ENCODE data around the gene UBE4B. TPM values are rescaled to one million over a fixed set of nuclear protein-coding genes. Genes with fewer than 3 reads are reported as not detected.

The UBE4B gene
- polyA plus RNA-seq, 1 experiment, result 18.2 TPM

GRCh38 chr1:10087210-10087609 is 54.5 kb downstream of the UBE4B start:
- Histone ChIP-seq H3K4me3 (ENCODE audit: low read depth, low read length) (no peak overlapping the region), H3K36me3 (ENCODE audit: control insufficient read depth, insufficient read depth, low read length) (no peaks in the 10 kb centered on the region), H3K27me3 (ENCODE audit: control insufficient read depth, insufficient read depth, low read length) (no peaks in the 10 kb centered on the region)
- TF ChIP-seq CTCF (IDR thresholded peaks at IDR 0.05; ENCODE audit: insufficient read depth, low read depth, low read length), result no peak
- DNase-seq (ENCODE audit: low read depth), result no peak
- CTCF ChIA-PET, result no interaction called here
- POLR2A ChIA-PET, result no interaction called here

GRCh38 chr1:10101929-10102328 is 69.2 kb downstream of the UBE4B start:
- ChIA-PET POLR2A (no interaction called here), CTCF (interaction anchor here (0.7 to 1.1 kb wide), 2 partner anchors 21 to 82 kb away, joined by 3 read pairs; no protein-coding TSS in a partner anchor)
- H3K36me3 ChIP-seq (ENCODE audit: control insufficient read depth, insufficient read depth, low read length), result peaks cover 13% of the 10 kb centered on the region
- no peaks in the 10 kb centered on the region for H3K27me3 ChIP-seq (ENCODE audit: control insufficient read depth, insufficient read depth, low read length)
- no peak overlapping the region for H3K4me3 ChIP-seq (ENCODE audit: low read depth, low read length)
- no peak for DNase-seq (ENCODE audit: low read depth)
- TF ChIP-seq CTCF (IDR thresholded peaks at IDR 0.05; ENCODE audit: insufficient read depth, low read depth, low read length), result no peak

GRCh38 chr1:10103193-10103592 is 70.4 kb downstream of the UBE4B start:
- Histone ChIP-seq H3K36me3 (ENCODE audit: control insufficient read depth, insufficient read depth, low read length) (peaks cover 13% of the 10 kb centered on the region), H3K4me3 (ENCODE audit: low read depth, low read length) (no peak overlapping the region), H3K27me3 (ENCODE audit: control insufficient read depth, insufficient read depth, low read length) (no peaks in the 10 kb centered on the region)
- CTCF ChIA-PET, result no interaction called here
- no peak for TF ChIP-seq CTCF (IDR thresholded peaks at IDR 0.05; ENCODE audit: insufficient read depth, low read depth, low read length)
- POLR2A ChIA-PET, result no interaction called here
- DNase-seq (ENCODE audit: low read depth), result no peak

GRCh38 chr1:10104834-10105233 is 72.1 kb downstream of the UBE4B start:
- peaks cover 13% of the 10 kb centered on the region for H3K36me3 ChIP-seq (ENCODE audit: control insufficient read depth, insufficient read depth, low read length)
- no peak overlapping the region for H3K4me3 ChIP-seq (ENCODE audit: low read depth, low read length)
- no peak for TF ChIP-seq CTCF (IDR thresholded peaks at IDR 0.05; ENCODE audit: insufficient read depth, low read depth, low read length)
- ChIA-PET CTCF (interaction anchor here (0.7 kb wide), 1 partner anchor 49 kb away, joined by 3 read pairs; no protein-coding TSS in a partner anchor), POLR2A (no interaction called here)
- no peak for DNase-seq (ENCODE audit: low read depth)
- H3K27me3 ChIP-seq (ENCODE audit: control insufficient read depth, insufficient read depth, low read length), result no peaks in the 10 kb centered on the region

GRCh38 chr1:10105484-10105883 is 72.7 kb downstream of the UBE4B start:
- H3K27me3 ChIP-seq (ENCODE audit: control insufficient read depth, insufficient read depth, low read length), result no peaks in the 10 kb centered on the region
- CTCF ChIA-PET, result no interaction called here
- H3K4me3 ChIP-seq (ENCODE audit: low read depth, low read length), result no peak overlapping the region
- DNase-seq (ENCODE audit: low read depth), result no peak
- no peak for TF ChIP-seq CTCF (IDR thresholded peaks at IDR 0.05; ENCODE audit: insufficient read depth, low read depth, low read length)
- peaks cover 13% of the 10 kb centered on the region for H3K36me3 ChIP-seq (ENCODE audit: control insufficient read depth, insufficient read depth, low read length)
- POLR2A ChIA-PET, result no interaction called here
